Kidney (tissue), 14 donors: ENCODE measurements around the gene DNAI1. TPM values are rescaled to one million over a fixed set of nuclear protein-coding genes. Genes with fewer than 3 reads are reported as not detected.

Source experiments
- DNase-seq, 5 donors: peaks; one replicate each; pipeline ENCODE4 v3.0.0-alpha.2; 2013 to 2020
- FAIRE-seq: peaks from 2 replicates; lab custom pipeline; 2012; peaks lifted over from hg19 to GRCh38; lab: Jason Lieb, UNC
- H3K27ac ChIP-seq, 2 donors: one replicate each; pipeline ENCODE4 v1.7.0; 2013; ENCODE audit warnings: low read depth in 2 of 2, low read length in 2 of 2, inconsistent platforms in 1 of 2
- H3K27me3 ChIP-seq: one replicate; pipeline ENCODE4 v1.7.1; 2013; ENCODE audit warnings: low read length, inconsistent platforms; ENCODE audit not compliant: control insufficient read depth, insufficient read depth
- H3K36me3 ChIP-seq, 3 donors: one replicate each; pipeline versions ENCODE4 v1.7.0 to v1.7.1; 2013; ENCODE audit warnings: low read length in 3 of 3, control low read depth in 1 of 3, inconsistent platforms in 1 of 3; ENCODE audit not compliant: insufficient read depth in 3 of 3, control insufficient read depth in 2 of 3
- H3K4me1 ChIP-seq, 3 donors: one replicate each; pipeline versions ENCODE4 v1.7.0 to v1.7.1; 2013; ENCODE audit warnings: low read length in 3 of 3, inconsistent platforms in 1 of 3, low read depth in 1 of 3; ENCODE audit not compliant: control insufficient read depth in 2 of 3, insufficient read depth in 2 of 3
- H3K4me3 ChIP-seq, 3 donors: one replicate each; pipeline versions ENCODE4 v1.7.0 to v1.8.1; 2013; ENCODE audit warnings: low read length in 3 of 3, control low read depth in 1 of 3, inconsistent platforms in 1 of 3
- H3K9ac ChIP-seq, 3 donors: one replicate each; pipeline versions ENCODE4 v1.7.0 to v1.7.1; 2013; ENCODE audit warnings: low read length in 3 of 3, control low read depth in 1 of 3, inconsistent platforms in 1 of 3
- H3K9me3 ChIP-seq, 3 donors: one replicate each; pipeline versions ENCODE4 v1.7.0 to v1.7.1; 2013; ENCODE audit warnings: low read length in 3 of 3, control low read depth in 1 of 3, inconsistent platforms in 1 of 3; ENCODE audit not compliant: control insufficient read depth in 2 of 3, insufficient read depth in 1 of 3
- CTCF ChIP-seq: IDR thresholded peaks from 3 replicates; pipeline ENCODE4 v1.5.1; 2012; ENCODE audit warnings: mild to moderate bottlenecking, moderate library complexity, borderline replicate concordance; ENCODE audit not compliant: insufficient read depth; ENCODE audit errors: extremely low read depth
- intact Hi-C: fragments of 100-400 bp; cut with DNase I; formaldehyde crosslinking; loops from one replicate; pipeline ENCODE4 v1.11.1; 2022
- polyA plus RNA-seq: library from polyadenylated mRNA; stranded (reverse); fragments of 350-450 nt; fragmentation: Illumina TruSeq; extraction: RNeasy Lipid Tissue Mini Kit (QIAGEN cat#74804); gene quantifications from one replicate; pipeline ENCODE4 v1.2.3, GENCODE V29; 2014; ENCODE audit warnings: low read depth, low replicate concordance; ENCODE audit not compliant: insufficient read depth
- total RNA-seq: library from RNA; stranded (reverse); fragmentation: NEBNext Ultra II Directional; extraction: Animal tissue kit (Norgen Biotek cat#: 25700); gene quantifications from one replicate; pipeline ENCODE4 v1.2.1, GENCODE V29; 2021
- donor health status: control.
- donor health status: control.
- donor health status: control.
- donor health status: control.
- donor health status: control.
- donor health status: DM: yes; HTN: yes; CAD: no.
- donor health status: Normal renal cell carcinoma (clear cell type).

Gene DNAI1
- total and polyA plus RNA-seq, 2 donors from 2014 or later: 2.4 to 3.0 TPM

GRCh38 chr9:34451545-34451944 is 7.1 kb upstream of the DNAI1 start:
- Histone ChIP-seq H3K4me1 (peaks cover 0 to 2% (median 1%) of the 10 kb centered on the region in 3 donors), H3K27me3 (no peaks in the 10 kb centered on the region), H3K4me3 (no peak overlapping the region), H3K27ac (no peak overlapping the region), H3K9me3 (no peaks in the 10 kb centered on the region), H3K9ac (no peak overlapping the region), H3K36me3 (no peaks in the 10 kb centered on the region)
- no peak for FAIRE-seq
- TF ChIP-seq CTCF: no peak
- no peak for DNase-seq
- intact Hi-C loops: no loop called here

- Histone ChIP-seq H3K27ac (no peak overlapping the region), H3K9me3 (no peaks in the 10 kb centered on the region), H3K4me1 (peaks cover 0 to 10% (median 8%) of the 10 kb centered on the region in 3 donors), H3K36me3 (no peaks in the 10 kb centered on the region), H3K4me3 (no peak overlapping the region), H3K9ac (no peak overlapping the region), H3K27me3 (no peaks in the 10 kb centered on the region)
- intact Hi-C loops: no loop called here
- no peak for FAIRE-seq
- DNase-seq: no peak
- no peak for TF ChIP-seq CTCF
Measured at GRCh38 chr9:34452568-34452967, 6.0 kb upstream of the DNAI1 start.

- no peak for TF ChIP-seq CTCF
- FAIRE-seq (no peak), DNase-seq (peak in 1 of 5 donors; percentile 18)
- H3K27me3 ChIP-seq: peaks cover 3% of the 10 kb centered on the region
- H3K36me3 ChIP-seq: no peaks in the 10 kb centered on the region
- H3K4me3 ChIP-seq: no peak overlapping the region
- no peaks in the 10 kb centered on the region for H3K9me3 ChIP-seq
- intact Hi-C loops: no loop called here
- H3K4me1 ChIP-seq: peaks cover 0 to 13% (median 8%) of the 10 kb centered on the region in 3 donors
- no peak overlapping the region for H3K27ac ChIP-seq
- H3K9ac ChIP-seq: no peak overlapping the region
Measured at GRCh38 chr9:34454571-34455065, 4.0 kb upstream of the DNAI1 start.

- no peaks in the 10 kb centered on the region for H3K9me3 ChIP-seq
- H3K4me1 ChIP-seq: peaks cover 0 to 11% (median 8%) of the 10 kb centered on the region in 3 donors
- DNase-seq: no peak
- no peak overlapping the region for H3K9ac ChIP-seq
- H3K36me3 ChIP-seq: no peaks in the 10 kb centered on the region
- intact Hi-C loops: no loop called here
- H3K4me3 ChIP-seq: no peak overlapping the region
- H3K27ac ChIP-seq: no peak overlapping the region
- H3K27me3 ChIP-seq: peaks cover 3% of the 10 kb centered on the region
- no peak for TF ChIP-seq CTCF
- no peak for FAIRE-seq
Measured at GRCh38 chr9:34456151-34456550, 2.5 kb upstream of the DNAI1 start.
